Limb (tissue), 2 donors: ENCODE measurements around the gene PRPF8.
"Not testable (repeated sequence)": the region's sequence is repeated elsewhere in the genome, so short reads cannot be mapped to it uniquely, and the experiment has no call there.

Experiments
- DNase-seq, 2 donors: peaks; one replicate each; pipeline ENCODE4 v3.0.0-alpha.2; 2016; ENCODE audit errors: extremely low spot score in 2 of 2

Gene PRPF8

GRCh38 chr17:1716076-1716911, 31.6 kb upstream of the PRPF8 start:
- peak; percentile 100 for DNase-seq

GRCh38 chr17:1715803-1716075, 31.1 kb upstream of the PRPF8 start:
- no peak for DNase-seq

GRCh38 chr17:1714980-1715802, 30.5 kb upstream of the PRPF8 start:
- DNase-seq: peak; percentile 74 to 83

GRCh38 chr17:1714427-1714979, 29.8 kb upstream of the PRPF8 start:
- DNase-seq: peak; percentile 96

- peak in 1 of 2 donors; percentile 50 for DNase-seq
Observed at GRCh38 chr17:1713878-1714426, 29.3 kb upstream of the PRPF8 start.

GRCh38 chr17:1713160-1713877, 28.7 kb upstream of the PRPF8 start:
- DNase-seq: no peak

- DNase-seq: no peak
Observed at GRCh38 chr17:1712271-1712670, 27.6 kb upstream of the PRPF8 start.

GRCh38 chr17:1711804-1712203, 27.1 kb upstream of the PRPF8 start:
- no peak for DNase-seq

GRCh38 chr17:1710807-1711553, 26.3 kb upstream of the PRPF8 start:
- no peak for DNase-seq

- peak; percentile 69 to 80 for DNase-seq
Observed at GRCh38 chr17:1709971-1710806, 25.5 kb upstream of the PRPF8 start, which contains the start of gene TLCD2. Gene TLCD2, minus strand, starts transcription at chr17:1710377. Its CDS starts 135 bp downstream, at chr17:1710242.

- DNase-seq: no peak
Observed at GRCh38 chr17:1709403-1709951, 24.8 kb upstream of the PRPF8 start.

GRCh38 chr17:1708791-1709346, 24.2 kb upstream of the PRPF8 start:
- DNase-seq: not testable (repeated sequence)

GRCh38 chr17:1707107-1707506, 22.4 kb upstream of the PRPF8 start:
- DNase-seq: no peak

GRCh38 chr17:1705004-1705403, 20.3 kb upstream of the PRPF8 start:
- no peak for DNase-seq

GRCh38 chr17:1703063-1703462, 18.4 kb upstream of the PRPF8 start:
- DNase-seq: no peak

- not testable (repeated sequence) for DNase-seq
Observed at GRCh38 chr17:1699891-1700290, 15.2 kb upstream of the PRPF8 start.

GRCh38 chr17:1697681-1698080, 13.0 kb upstream of the PRPF8 start:
- DNase-seq: no peak

GRCh38 chr17:1695365-1695764, 10.7 kb upstream of the PRPF8 start:
- DNase-seq: no peak

GRCh38 chr17:1693339-1693738, 8.7 kb upstream of the PRPF8 start:
- DNase-seq: no peak
